K562 (cell line): ENCODE results near the gene MYBPC3.

Experiments used
- ELF4 ChIP-seq: fragments of 450-650 bp; formaldehyde crosslinking; IDR thresholded peaks from 2 replicates; pipeline ENCODE4 v1.4.0; 2022; ENCODE audit warnings: missing genetic modification characterization
- FOXA1 ChIP-seq: fragments of 450-650 bp; IDR thresholded peaks from 2 replicates; pipeline ENCODE4 v1.6.1; 2016; ENCODE audit warnings: mild to moderate bottlenecking, borderline replicate concordance
- MEIS2 ChIP-seq: fragments of 450-650 bp; IDR thresholded peaks from 2 replicates; pipeline ENCODE4 v1.6.1; 2014; ENCODE audit warnings: mild to moderate bottlenecking; ENCODE audit not compliant: partially characterized antibody
- POLR2AphosphoS5 ChIP-seq: IDR thresholded peaks from 2 replicates; pipeline ENCODE4 v1.6.1; 2011; ENCODE audit warnings: mild to moderate bottlenecking, low read depth, low read length, moderate library complexity; ENCODE audit not compliant: control insufficient read depth, insufficient read depth
- PRMT5 ChIP-seq: sonication (generic); formaldehyde crosslinking; IDR thresholded peaks from 2 replicates; pipeline ENCODE4 v1.5.0; 2020; ENCODE audit warnings: missing genetic modification reagents
- RAD51 ChIP-seq: fragments of 450-650 bp; IDR thresholded peaks from 2 replicates; pipeline ENCODE4 v1.7.1; 2016; ENCODE audit warnings: low read depth, mild to moderate bottlenecking, borderline replicate concordance
- REST ChIP-seq, 2 experiments: fragments of 450-650 bp; formaldehyde crosslinking in 1 of 2; IDR thresholded peaks; 2 replicates each; pipeline versions ENCODE4 v1.4.0 to v1.6.1; 2014 to 2020; ENCODE audit warnings: mild to moderate bottlenecking in 2 of 2, borderline replicate concordance in 1 of 2, low read depth in 1 of 2
- USF2 ChIP-seq: sonication (generic); formaldehyde crosslinking; IDR thresholded peaks from 2 replicates; pipeline ENCODE4 v1.5.0; 2020; ENCODE audit warnings: missing genetic modification reagents
- ZNF184 ChIP-seq: sonication (generic); formaldehyde crosslinking; IDR thresholded peaks from 2 replicates; pipeline ENCODE4 v1.5.0; 2020; ENCODE audit warnings: missing genetic modification reagents
- ZNF445 ChIP-seq: fragments of 250-450 bp; sonication (Bioruptor Pico); IDR thresholded peaks from 2 replicates; pipeline ENCODE4 v1.4.0; 2020; ENCODE audit warnings: low read depth, mild to moderate bottlenecking, moderate library complexity
- TF ChIP-seq, protein P1 (sequence below), 3 experiments: IDR thresholded peaks in 2 of 3; conservative IDR thresholded peaks in 1 of 3; 2 replicates each; pipeline ENCODE4 v1.5.1; 2011 to 2012; ENCODE audit warnings: low read length in 3 of 3, mild to moderate bottlenecking in 3 of 3, control low read depth in 2 of 3, improper control_type of control experiment in 1 of 3, inconsistent platforms in 1 of 3, low read depth in 1 of 3, mixed read lengths in 1 of 3, moderate library complexity in 1 of 3; ENCODE audit not compliant: insufficient read depth in 2 of 3
- TF ChIP-seq, protein P2 (sequence below): fragments of 450-650 bp; formaldehyde crosslinking; IDR thresholded peaks from 2 replicates; pipeline ENCODE4 v1.4.0; 2020; ENCODE audit warnings: mild to moderate bottlenecking, moderate library complexity

GRCh38 chr11:47395223-47396048 lies 42.9 kb upstream of the MYBPC3 start:
- TF ChIP-seq, protein P1, sequence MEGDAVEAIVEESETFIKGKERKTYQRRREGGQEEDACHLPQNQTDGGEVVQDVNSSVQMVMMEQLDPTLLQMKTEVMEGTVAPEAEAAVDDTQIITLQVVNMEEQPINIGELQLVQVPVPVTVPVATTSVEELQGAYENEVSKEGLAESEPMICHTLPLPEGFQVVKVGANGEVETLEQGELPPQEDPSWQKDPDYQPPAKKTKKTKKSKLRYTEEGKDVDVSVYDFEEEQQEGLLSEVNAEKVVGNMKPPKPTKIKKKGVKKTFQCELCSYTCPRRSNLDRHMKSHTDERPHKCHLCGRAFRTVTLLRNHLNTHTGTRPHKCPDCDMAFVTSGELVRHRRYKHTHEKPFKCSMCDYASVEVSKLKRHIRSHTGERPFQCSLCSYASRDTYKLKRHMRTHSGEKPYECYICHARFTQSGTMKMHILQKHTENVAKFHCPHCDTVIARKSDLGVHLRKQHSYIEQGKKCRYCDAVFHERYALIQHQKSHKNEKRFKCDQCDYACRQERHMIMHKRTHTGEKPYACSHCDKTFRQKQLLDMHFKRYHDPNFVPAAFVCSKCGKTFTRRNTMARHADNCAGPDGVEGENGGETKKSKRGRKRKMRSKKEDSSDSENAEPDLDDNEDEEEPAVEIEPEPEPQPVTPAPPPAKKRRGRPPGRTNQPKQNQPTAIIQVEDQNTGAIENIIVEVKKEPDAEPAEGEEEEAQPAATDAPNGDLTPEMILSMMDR (IDR thresholded peaks at IDR 0.05 in 2 of 3, conservative IDR thresholded peaks at IDR 0.05 in 1 of 3; ENCODE audit: insufficient read depth in 2 of 3, low read depth in 1 of 3, low read length in 3 of 3), result no peak
- TF ChIP-seq ZNF184 (CRISPR knock-in tag) (no peak), PRMT5 (CRISPR knock-in tag) (no peak), POLR2AphosphoS5 (no peak), REST (IDR thresholded peaks at IDR 0.05; ENCODE audit: borderline replicate concordance) (no peak), REST (CRISPR knock-in tag; IDR thresholded peaks at IDR 0.05; ENCODE audit: low read depth) (no peak), FOXA1 (no peak), MEIS2 (no peak), ZNF445 (no peak), USF2 (no peak), ELF4 (no peak), RAD51 (no peak)
- TF ChIP-seq, protein P2, sequence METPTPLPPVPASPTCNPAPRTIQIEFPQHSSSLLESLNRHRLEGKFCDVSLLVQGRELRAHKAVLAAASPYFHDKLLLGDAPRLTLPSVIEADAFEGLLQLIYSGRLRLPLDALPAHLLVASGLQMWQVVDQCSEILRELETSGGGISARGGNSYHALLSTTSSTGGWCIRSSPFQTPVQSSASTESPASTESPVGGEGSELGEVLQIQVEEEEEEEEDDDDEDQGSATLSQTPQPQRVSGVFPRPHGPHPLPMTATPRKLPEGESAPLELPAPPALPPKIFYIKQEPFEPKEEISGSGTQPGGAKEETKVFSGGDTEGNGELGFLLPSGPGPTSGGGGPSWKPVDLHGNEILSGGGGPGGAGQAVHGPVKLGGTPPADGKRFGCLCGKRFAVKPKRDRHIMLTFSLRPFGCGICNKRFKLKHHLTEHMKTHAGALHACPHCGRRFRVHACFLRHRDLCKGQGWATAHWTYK (CRISPR knock-in tag), result no peak
